HepG2 (cell line): ENCODE data around the gene POC1A. TPM values are rescaled to one million over a fixed set of nuclear protein-coding genes. Genes with fewer than 3 reads are reported as not detected.

ENCODE experiments used
- ATAC-seq: fragments of 200-7000 bp; cut with Tn5 transposase; 3 replicates; pipeline ENCODE4 v1.9.1; 2020; ENCODE audit warnings: mild to moderate bottlenecking, moderate library complexity
- BruUV-seq: library from RNA; stranded (reverse); fragments of 400-500 nt; replicated peaks from 2 replicates; lab custom pipeline; 2021; lab: Mats Ljungman, UMichigan
- CTCF ChIA-PET: fragments of 300-600 bp; formaldehyde crosslinking; extraction: SDS; loops from one replicate; lab custom pipeline; 2021; ENCODE audit warnings: low total read pairs, inconsistent platforms, low intra/inter-chr PET ratio; lab: Yijun Ruan, JAX
- POLR2A ChIA-PET: fragments of 350-600 bp; sonication (Branson Sonifier 250); formaldehyde crosslinking; loops from one replicate; lab custom pipeline; 2020; ENCODE audit warnings: antibody characterized with exemption, inconsistent platforms; lab: Yijun Ruan, JAX
- DNase-seq: peaks from one replicate; pipeline ENCODE4 v3.0.0-alpha.2; 2015; ENCODE audit warnings: low spot score
- FAIRE-seq: peaks from 3 replicates; lab custom pipeline; 2011; peaks lifted over from hg19 to GRCh38; lab: Jason Lieb, UNC
- H2AFZ ChIP-seq: one replicate; pipeline ENCODE4 v1.6.1; 2011; ENCODE audit warnings: low read length, inconsistent platforms
- H3K27ac ChIP-seq: fragments of 300-600 bp; 3 replicates; pipeline ENCODE4 v1.8.0; 2011; ENCODE audit warnings: mixed run types, mild to moderate bottlenecking, mixed read lengths, low read length, inconsistent platforms; ENCODE audit not compliant: insufficient read depth; ENCODE audit errors: extremely low read length
- H3K27me3 ChIP-seq, 2 experiments: fragments of 200-600 bp in 1 of 2; 2 replicates in 1 of 2; 3 replicates in 1 of 2; pipeline versions ENCODE4 v1.6.0 to v1.8.0; 2011; ENCODE audit warnings: low read length in 2 of 2, mild to moderate bottlenecking in 2 of 2, moderate library complexity in 2 of 2, inconsistent platforms in 1 of 2; ENCODE audit not compliant: insufficient read depth in 2 of 2, control insufficient read depth in 1 of 2
- H3K36me3 ChIP-seq, 2 experiments: fragments of 200-600 bp in 1 of 2; replicated peaks in 1 of 2; 2 replicates in 1 of 2; 3 replicates in 1 of 2; pipeline versions ENCODE4 v1.5.1 to v1.8.0; 2011; ENCODE audit warnings: low read length in 2 of 2, inconsistent platforms in 1 of 2; ENCODE audit not compliant: insufficient read depth in 2 of 2, control insufficient read depth in 1 of 2
- H3K4me1 ChIP-seq: 2 replicates; pipeline ENCODE4 v1.5.1; 2012; ENCODE audit warnings: low read length, inconsistent platforms; ENCODE audit not compliant: insufficient read depth
- H3K4me2 ChIP-seq: 2 replicates; pipeline ENCODE4 v1.6.0; 2011; ENCODE audit warnings: low read depth, low read length, inconsistent platforms
- H3K4me3 ChIP-seq, 3 experiments: fragments of 200-600 bp in 1 of 3; sonication (generic), shearing (Covaris generic) in 1 of 3; replicated peaks in 1 of 3; 2 replicates each; pipeline ENCODE4 v1.5.1; 2011 to 2016; ENCODE audit warnings: low read length in 3 of 3, inconsistent platforms in 2 of 3, low read depth in 2 of 3, mild to moderate bottlenecking in 2 of 3, control low read depth in 1 of 3, mixed read lengths in 1 of 3; ENCODE audit not compliant: insufficient read depth in 1 of 3
- H3K79me2 ChIP-seq: one replicate; pipeline ENCODE4 v1.6.1; 2011; ENCODE audit warnings: low read length, inconsistent platforms; ENCODE audit not compliant: insufficient read depth
- H3K9ac ChIP-seq: 2 replicates; pipeline ENCODE4 v1.6.0; 2011; ENCODE audit warnings: mild to moderate bottlenecking, low read depth, low read length, inconsistent platforms; ENCODE audit not compliant: insufficient read depth
- H3K9me3 ChIP-seq: 2 replicates; pipeline ENCODE4 v1.5.1; 2012; ENCODE audit warnings: mild to moderate bottlenecking, low read length
- H4K20me1 ChIP-seq: 2 replicates; pipeline ENCODE4 v1.6.0; 2011; ENCODE audit warnings: inconsistent platforms, mild to moderate bottlenecking, low read length, moderate library complexity; ENCODE audit not compliant: insufficient read depth
- IKZF4 ChIP-seq: sonication (generic); formaldehyde crosslinking; IDR thresholded peaks from 2 replicates; pipeline ENCODE4 v1.5.1; 2020; ENCODE audit warnings: borderline replicate concordance, mild to moderate bottlenecking, low read depth, missing genetic modification reagents; ENCODE audit errors: not compliant biosample characterization
- MAX ChIP-seq: IDR thresholded peaks from 2 replicates; pipeline ENCODE4 v1.6.1; 2012; ENCODE audit warnings: inconsistent platforms
- MED8 ChIP-seq: sonication (generic); formaldehyde crosslinking; IDR thresholded peaks from 2 replicates; pipeline ENCODE4 v1.8.1; 2023; ENCODE audit warnings: mild to moderate bottlenecking, missing genetic modification reagents; ENCODE audit not compliant: insufficient replicate concordance
- POLR2AphosphoS5 ChIP-seq: IDR thresholded peaks from 2 replicates; pipeline ENCODE4 v1.6.1; 2012; ENCODE audit warnings: low read depth, low read length
- RFXAP ChIP-seq: sonication (generic); formaldehyde crosslinking; IDR thresholded peaks from 2 replicates; pipeline ENCODE4 v1.4.0; 2020; ENCODE audit warnings: missing genetic modification reagents, borderline replicate concordance
- SOX5 ChIP-seq: IDR thresholded peaks from 2 replicates; pipeline ENCODE4 v1.6.1; 2016; ENCODE audit warnings: borderline replicate concordance
- ZNF34 ChIP-seq: sonication (generic); formaldehyde crosslinking; IDR thresholded peaks from 2 replicates; pipeline ENCODE4 v1.4.0; 2020; ENCODE audit warnings: mild to moderate bottlenecking, missing genetic modification reagents, borderline replicate concordance
- ZNF687 ChIP-seq: sonication (generic); formaldehyde crosslinking; IDR thresholded peaks from 2 replicates; pipeline ENCODE4 v1.5.1; 2020; ENCODE audit warnings: mild to moderate bottlenecking, missing genetic modification reagents, moderate library complexity
- ZNF737 ChIP-seq: sonication (generic); formaldehyde crosslinking; IDR thresholded peaks from 2 replicates; pipeline ENCODE4 v1.5.0; 2020; ENCODE audit warnings: missing genetic modification reagents, mild to moderate bottlenecking, borderline replicate concordance
- WGBS: methylation state at CpG from one replicate; pipeline ENCODE4 v1.1.6; 2017; ENCODE audit warnings: low lambda C conversion rate; 5-methylcytosine and 5-hydroxymethylcytosine counted together
- in situ Hi-C: cut with HindIII; loops from 2 replicates; pipeline ENCODE4 v1.10.0; 2017; ENCODE audit warnings: low pct_unique_long_range_greater_than_20kb; ENCODE audit not compliant: extremely low pct_ligation_motif_present
- intact Hi-C: fragments of 100-400 bp; cut with micrococcal nuclease; formaldehyde crosslinking; loops from one replicate; pipeline ENCODE4 v1.10.0; 2022; ENCODE audit not compliant: unreplicated experiment
- polyA plus RNA-seq, 8 experiments: library from polyadenylated mRNA; depleted of rRNA in 3 of 8; stranded (reverse) in 7 of 8; unstranded in 1 of 8; fragments of >200 nt; fragmentation: Illumina TruSeq in 4 of 8; extraction: Trizol in 4 of 8; gene quantifications; 2 replicates each; pipeline versions ENCODE4 v1.2.1 to v1.2.3, GENCODE V29; 2011 to 2016; ENCODE audit warnings: low read depth in 4 of 8, missing spikeins in 1 of 8, mixed read lengths in 1 of 8; ENCODE audit not compliant: insufficient read depth in 1 of 8
- total RNA-seq, 5 experiments: library from RNA; depleted of rRNA; stranded (reverse); fragments of >200 nt; fragmentation: Illumina TruSeq; extraction: Trizol; gene quantifications; 2 replicates each; pipeline ENCODE4 v1.2.3, GENCODE V29; 2016; ENCODE audit warnings: low read depth in 1 of 5

Gene POC1A
- total and polyA plus RNA-seq, 2 of the 13 experiments (the other 11 are each of a cell fraction or from before 2014, with no cell fraction given): 14.6 to 20.0 TPM

- ATAC-seq (no peak), FAIRE-seq (no peak)
Measured at GRCh38 chr3:52065264-52065756, 88.9 kb downstream of the POC1A start.

More at GRCh38 chr3:52065264-52065756, 88.9 kb downstream of the POC1A start:
- H2AFZ ChIP-seq: no peak overlapping the region
- H3K27ac ChIP-seq: no peak overlapping the region
- intact Hi-C loops: no loop called here
- 73% methylated on average over 3 of the region's 12 CpGs for WGBS
- H3K4me3 ChIP-seq: no peak overlapping the region
- CTCF ChIA-PET: no interaction called here
- no peak for TF ChIP-seq RFXAP (CRISPR knock-in tag)
- TF ChIP-seq ZNF34: no peak
- peak; percentile 42 for TF ChIP-seq ZNF687 (CRISPR knock-in tag)
- TF ChIP-seq POLR2AphosphoS5: no peak
- TF ChIP-seq IKZF4 (CRISPR knock-in tag): no peak
- TF ChIP-seq MAX: 0 out of 2 replicates have a peak, but pooled peaks have one; percentile 20
- TF ChIP-seq ZNF737: no peak
- no peak for TF ChIP-seq SOX5 (CRISPR knock-in tag)
- TF ChIP-seq MED8 (CRISPR knock-in tag): no peak
- no TSS peak for BruUV-seq
- H3K4me1 ChIP-seq: peaks cover 24% of the 10 kb centered on the region
- in situ Hi-C loops: no loop called here
- H3K27me3 ChIP-seq: peaks cover 8 to 40% of the 10 kb centered on the region in 2 experiments
- H3K79me2 ChIP-seq: no peaks in the 10 kb centered on the region
- H3K9me3 ChIP-seq: no peaks in the 10 kb centered on the region
- H3K4me2 ChIP-seq: peak overlapping the region; percentile 15; the same call in 1 of the 2 replicates
- no peaks in the 10 kb centered on the region for H4K20me1 ChIP-seq
- no peaks in the 10 kb centered on the region for H3K36me3 ChIP-seq
- H3K9ac ChIP-seq: no peak overlapping the region
- POLR2A ChIA-PET: no interaction called here
- no peak for DNase-seq
